DMS 273 (cell line): ENCODE data around the gene MYL5.
"Not testable (repeated sequence)": the region's sequence is repeated elsewhere in the genome, so short reads cannot be mapped to it uniquely, and the experiment has no call there.

ENCODE experiments used
- DNase-seq: peaks from one replicate; lab custom pipeline; 2025; ENCODE audit not compliant: unreplicated experiment; lab: John Stamatoyannopoulos, UW

Gene MYL5

DNA sequence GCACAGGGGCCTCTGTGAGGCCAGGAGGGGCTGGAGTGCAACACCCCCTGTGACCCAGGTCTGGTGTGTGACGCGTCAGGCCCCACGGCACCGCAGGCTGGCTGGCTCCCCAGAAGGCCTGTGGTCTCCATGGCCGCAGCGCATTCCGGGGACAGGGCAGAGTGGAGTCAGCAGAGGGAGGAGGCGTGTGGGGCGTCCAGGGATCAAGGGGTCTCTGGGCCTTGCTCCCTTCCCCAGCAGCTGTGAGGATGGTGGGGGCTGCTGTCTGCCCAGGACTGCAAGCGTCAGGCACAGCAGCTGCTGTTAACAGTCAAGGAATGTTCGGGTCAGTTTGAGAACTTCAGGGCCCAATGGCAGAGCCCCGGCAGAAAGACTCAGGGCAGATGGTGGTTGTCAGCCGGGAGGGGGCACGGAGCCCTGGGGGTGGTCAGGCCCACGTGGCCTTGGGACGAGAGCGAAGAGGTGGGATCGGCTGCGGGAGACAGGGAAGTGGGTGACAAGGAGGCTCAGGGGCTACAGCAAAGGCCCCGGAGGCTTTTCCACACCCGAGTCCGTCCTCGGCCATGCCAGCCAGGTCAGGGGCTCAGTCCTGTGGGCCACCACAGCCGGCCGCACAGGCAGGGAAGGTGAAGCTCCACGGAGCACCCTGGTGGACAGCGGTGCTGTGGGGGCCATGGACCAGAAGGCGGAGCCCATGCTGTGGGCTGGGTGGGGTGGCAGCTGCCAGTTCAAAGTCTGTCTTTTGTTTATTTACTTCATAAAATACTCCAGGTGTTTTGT lies 49.6 kb downstream of the MYL5 start:
- no peak for DNase-seq

DNA sequence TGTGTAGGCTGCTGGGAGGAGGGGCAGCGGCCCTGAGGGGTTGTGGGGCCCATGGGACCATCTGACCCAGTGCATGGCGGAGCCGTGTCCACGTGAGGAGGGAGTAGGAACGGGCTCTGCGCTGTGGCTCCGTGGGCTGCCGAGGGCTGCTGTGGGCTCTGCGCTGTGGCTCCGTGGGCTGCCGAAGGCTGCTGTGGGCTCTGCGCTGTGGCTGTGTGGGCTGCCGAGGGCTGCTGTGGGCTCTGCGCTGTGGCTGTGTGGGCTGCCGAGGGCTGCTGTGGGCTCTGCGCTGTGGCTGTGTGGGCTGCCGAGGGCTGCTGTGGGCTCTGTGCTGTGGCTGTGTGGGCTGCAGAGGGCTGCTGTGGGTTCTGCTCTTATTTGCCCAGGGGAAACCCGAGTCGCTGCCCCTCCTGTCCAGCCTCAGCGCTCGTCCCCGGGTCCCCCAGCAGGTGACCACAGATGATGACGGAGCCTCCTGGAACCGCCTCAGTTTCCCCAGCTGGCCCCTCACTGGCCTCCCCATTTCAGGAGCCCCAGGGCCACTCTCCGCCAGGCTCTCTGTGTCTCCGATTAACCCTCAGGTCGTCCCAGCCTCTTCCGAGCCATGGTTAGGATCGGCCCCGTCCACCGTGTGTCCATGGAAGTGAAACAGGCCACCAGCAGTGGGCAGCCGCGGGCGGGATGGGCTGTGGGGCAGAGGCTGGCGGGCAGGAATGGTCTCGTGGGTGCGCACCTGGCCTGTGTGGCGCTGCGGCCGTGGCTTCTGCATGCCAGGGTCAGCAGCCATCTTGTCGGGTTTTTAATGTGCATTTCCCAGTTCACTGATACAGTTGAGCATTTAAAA lies 51.3 kb downstream of the MYL5 start:
- no peak for DNase-seq

DNA sequence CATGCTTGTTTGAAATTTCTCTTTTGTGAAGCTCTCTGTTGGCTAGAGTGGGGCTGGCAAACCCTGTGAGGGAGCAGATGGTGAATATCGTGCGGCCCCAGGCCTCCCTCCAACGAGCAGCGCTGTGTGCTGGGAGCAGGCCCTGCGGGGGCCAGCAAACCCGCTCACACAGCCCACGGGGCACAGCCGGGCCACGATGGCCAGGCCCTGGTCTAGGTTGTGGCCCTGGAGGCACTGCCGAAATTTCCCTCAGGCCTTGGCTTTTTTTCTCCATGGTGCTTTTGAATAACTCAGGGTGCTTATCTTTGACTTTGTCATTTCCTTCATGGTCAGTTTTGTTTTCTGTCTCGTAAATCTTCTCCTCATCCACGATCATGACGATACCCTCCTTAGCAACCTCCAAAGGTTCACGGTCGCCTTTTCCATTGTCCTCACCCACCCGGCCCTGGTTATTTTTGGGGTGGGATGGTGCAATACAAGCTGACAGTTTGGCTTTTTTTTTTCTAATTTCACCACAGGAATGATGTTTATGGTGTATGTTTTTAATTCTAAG lies 52.0 kb downstream of the MYL5 start:
- peak; percentile 66 for DNase-seq

DNA sequence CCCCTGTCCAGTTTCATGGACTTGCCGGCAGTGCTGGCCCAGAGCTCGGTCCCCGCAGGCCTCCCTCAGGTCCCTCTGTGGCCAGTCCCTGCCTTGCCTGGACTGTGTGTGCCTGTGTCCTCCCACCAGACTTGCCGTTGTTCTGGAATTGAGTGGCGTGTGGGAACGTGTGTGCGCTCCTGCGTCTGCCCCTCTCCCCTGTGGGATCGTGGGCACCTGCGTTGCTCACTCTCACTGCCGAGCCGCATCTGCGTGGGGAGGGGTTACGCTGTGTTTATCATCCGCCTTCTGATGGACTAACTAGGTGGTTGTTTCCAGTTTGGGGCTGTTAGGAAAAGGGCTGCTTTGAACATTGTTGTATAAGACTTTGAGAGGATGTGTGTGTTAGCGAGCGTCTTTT lies 52.5 kb downstream of the MYL5 start:
- no peak for DNase-seq

DNA sequence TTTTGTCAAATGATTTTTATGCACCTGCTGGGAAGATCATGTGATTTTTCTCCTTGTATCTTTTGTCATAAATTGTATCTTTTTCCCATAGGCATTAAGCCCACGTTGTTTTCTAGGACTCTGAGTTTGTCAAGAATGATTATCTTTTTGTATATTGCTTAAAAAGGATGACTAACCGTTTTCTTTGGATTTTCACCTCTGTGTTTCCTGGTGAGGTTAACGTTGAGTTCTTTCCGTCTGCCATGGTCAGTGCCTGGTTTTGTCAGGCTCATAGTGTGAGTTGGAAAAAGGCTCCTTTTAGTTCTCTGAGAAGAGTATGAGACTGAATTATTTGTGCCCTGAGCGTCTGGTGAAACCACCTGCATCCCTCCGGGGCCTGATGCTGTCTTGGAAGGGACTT lies 53.2 kb downstream of the MYL5 start:
- no peak for DNase-seq

DNA sequence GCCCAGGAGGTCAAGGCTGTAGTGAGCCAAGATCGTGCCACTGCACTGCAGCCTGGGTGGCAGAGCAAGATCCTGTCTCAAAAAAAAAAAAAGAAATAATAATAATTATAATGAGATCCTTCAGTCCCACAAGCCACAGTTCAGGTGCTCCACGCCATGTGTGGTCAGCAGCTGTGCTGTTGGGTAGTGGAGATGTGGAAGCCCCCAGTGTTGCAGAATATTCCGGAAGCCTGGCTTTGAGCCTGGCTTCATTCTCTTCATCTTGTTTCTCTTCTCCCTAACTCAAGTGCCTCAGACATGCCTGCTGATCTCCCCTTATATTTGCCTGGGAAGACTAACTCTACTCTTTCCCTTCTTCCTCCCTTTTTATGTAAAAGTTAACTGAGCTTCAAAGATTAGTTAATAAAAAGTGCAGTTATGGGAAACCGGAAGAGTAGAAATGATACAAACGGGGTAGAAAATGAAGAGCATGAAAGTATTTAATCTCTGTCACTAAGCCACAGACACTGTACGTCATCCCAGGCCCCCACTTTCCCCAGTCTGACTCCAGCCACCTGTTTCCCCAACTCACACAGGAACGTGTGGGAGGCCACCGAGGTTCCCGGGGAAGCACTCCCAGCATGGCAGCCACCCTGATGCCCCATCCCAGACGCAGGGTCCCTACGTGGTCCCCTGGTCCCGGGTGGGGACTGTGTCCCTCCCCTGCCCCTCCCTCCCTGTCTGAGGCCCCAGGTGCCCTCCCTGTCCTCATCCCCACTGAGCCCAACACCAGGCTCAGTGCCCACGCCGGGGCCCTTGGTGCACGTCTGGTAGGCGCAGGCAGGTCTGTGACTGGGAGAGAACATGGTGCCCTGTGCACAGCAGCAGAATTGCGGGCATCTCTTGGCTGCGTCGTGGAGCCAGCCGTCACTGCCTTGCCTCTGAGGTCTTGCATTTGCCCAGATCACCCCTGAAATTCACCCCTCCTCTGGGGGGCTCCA lies 55.3 kb downstream of the MYL5 start:
- no peak for DNase-seq

DNA sequence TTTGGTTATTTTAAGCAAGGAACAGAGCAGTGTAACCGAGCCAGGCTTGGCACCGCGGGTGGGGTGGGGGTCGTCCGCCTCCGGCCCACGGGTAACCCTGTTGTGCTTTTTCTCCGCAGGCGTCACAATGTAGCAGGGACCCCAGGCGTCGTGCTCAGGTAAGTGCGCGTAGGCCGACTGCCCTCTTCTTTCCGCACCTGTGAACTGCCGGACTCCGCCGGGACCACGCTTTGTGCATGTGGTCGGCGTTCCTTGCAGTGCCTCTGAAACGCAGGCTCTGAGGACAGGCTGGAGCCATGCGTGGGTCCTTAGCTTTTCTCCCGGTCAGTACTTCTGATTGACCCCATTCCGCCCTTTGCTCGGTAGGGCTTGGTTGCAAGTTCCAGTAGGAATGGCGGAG lies 56.2 kb downstream of the MYL5 start:
- DNase-seq, result no peak

DNA sequence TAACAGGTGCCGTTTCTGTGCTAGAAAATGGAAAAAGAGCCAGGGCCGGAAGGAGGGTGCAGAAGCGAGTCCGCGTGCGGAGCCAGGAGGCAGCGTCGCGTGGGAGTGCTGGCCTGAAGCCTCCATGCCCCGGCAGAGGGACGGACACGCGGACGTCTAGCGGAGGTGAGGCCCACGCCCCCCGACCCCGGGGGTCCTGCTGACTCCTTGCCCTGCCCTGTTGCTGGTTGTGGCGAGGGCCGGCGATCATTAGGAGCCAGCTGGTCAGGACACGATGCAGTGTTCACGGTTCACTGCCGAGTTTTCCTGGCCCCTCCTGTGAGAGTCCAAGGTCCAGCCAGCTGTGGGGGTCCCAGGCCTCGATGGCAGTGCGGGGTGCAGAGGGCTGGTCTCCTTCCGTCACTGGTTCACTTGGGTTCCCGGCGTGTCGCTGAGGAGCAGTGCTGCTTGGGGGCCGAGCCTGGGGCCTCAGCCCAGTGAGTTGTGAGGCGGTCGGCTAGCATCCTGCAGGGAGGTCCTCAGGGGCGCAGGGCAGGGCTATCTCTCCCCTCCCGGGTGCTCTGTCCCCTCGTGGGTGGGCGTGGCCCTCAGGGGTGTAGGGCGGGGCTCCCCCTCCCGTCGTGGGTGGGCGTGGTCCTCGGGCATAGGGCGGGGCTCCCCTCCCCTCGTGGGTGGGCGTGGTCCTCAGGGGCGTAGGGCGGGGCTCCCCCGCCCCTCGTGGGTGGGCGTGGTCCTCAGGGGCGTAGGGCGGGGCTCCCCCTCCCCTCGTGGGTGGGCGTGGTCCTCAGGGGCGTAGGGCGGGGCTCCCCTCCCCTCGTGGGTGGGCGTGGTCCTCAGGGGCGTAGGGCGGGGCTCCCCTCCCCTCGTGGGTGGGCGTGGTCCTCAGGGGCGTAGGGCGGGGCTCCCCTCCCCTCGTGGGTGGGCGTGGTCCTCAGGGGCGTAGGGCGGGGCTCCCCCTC lies 56.9 kb downstream of the MYL5 start:
- not testable (repeated sequence) for DNase-seq
